ENCODE measurements around the gene TMEM208. TPM values are rescaled to one million over a fixed set of nuclear protein-coding genes. Genes with fewer than 3 reads are reported as not detected.
A peak's percentile ranks its signal among the peaks of the same experiment; 100 is the strongest.

TMEM208 gene
- total RNA-seq, 1 donor from 2014 or later: 11.5 TPM

DNA sequence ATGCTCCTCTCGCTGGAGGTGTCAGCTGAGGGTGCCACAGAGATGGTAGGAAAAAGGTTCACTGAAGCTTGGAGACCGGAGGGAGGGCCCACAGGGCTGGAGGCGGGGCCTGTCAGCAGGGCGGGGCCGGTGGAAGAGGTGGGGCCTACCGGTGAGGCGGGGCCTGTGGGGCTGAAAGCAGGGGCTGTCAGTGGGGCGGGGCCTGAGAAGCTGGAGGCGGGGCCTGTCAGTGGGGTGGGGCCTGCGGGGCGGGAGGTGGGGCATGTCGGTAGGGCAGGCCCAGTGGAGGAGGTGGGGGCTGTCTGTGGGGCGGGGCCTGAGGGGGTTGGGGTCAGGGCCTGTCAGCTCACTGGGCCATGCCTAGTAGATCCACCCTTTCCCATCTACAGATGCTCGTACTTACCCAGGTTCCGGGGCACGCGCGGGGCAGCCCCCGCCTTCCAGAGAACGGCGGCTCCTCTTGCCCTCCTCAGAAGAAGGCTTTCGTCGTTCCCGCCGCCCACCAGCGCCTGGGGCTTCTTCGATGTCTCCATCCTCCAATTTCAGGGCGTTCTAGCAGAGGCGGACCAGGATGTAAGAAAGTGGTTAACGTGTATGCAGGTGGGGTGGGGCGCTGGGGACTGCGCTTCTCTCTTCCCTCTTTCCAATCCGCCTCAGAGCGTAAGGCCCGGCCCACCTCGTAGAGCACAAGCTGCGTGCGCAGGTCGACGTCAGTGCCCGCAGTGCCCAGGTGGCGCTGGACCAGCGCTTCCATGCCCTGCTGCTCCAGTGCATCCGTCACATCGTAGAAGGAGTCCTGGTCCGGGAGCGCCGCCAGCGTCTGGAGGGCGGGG is 9.8 kb downstream of the TMEM208 start:
- TF ChIP-seq CTCF (IDR thresholded peaks at IDR 0.05; ENCODE audit: borderline replicate concordance): no peak
- H3K27me3 ChIP-seq (ENCODE audit: low read depth): no peaks in the 10 kb centered on the region
- H3K4me3 ChIP-seq: no peak overlapping the region
- no peak for DNase-seq
- peaks cover 79% of the 10 kb centered on the region for H3K36me3 ChIP-seq
- no peaks in the 10 kb centered on the region for H3K9me3 ChIP-seq (replicated peaks)
- peaks cover 21% of the 10 kb centered on the region for H3K4me1 ChIP-seq
- intact Hi-C loops (cut with micrococcal nuclease): no loop called here
- no peak overlapping the region for H3K27ac ChIP-seq (replicated peaks)

DNA sequence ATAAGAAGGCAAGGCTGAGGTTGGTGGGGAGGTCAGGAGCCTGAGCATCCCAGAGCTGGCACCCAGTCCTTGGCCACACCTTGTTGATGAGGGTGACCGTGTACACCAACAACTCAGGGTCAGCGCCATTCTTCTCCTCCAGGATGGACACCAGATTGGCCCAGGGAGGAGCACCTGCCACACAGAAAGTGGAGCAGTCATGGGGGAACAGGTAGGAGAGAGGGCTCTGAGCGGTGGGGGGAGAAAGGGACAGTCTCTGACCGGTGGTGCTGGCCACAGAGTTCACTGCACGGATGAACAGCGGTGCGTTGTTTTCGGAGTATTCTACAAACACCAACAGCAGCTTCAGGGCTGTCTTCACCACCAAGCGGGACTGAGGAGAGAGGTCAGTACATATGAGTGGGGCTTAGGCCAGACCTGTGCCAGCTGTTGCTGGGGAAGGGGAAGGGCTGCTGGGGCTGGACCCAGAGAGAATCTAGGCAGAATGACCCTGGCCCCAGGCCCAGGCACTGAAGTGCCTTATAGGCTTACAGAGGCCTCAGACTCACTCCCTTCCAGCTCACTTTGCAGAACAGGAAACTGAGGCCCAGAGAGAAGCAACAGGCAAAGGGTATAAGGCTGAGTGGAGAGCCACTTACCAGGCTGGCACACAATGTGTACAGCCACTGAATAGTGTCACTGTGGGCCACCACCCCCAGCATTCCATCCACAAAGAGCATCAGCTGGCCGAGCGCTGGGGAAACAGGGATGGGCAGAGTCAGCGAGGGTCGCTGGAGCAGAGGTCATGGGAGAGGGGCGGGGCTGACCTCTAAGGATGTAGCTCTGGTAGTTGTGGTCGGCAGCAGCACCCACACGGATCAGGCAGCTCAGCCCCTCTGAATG is 10.7 kb downstream of the TMEM208 start:
- Histone ChIP-seq H3K27ac (replicated peaks) (no peak overlapping the region), H3K4me1 (peaks cover 30% of the 10 kb centered on the region), H3K36me3 (peaks cover 73% of the 10 kb centered on the region), H3K4me3 (no peak overlapping the region), H3K27me3 (ENCODE audit: low read depth) (no peaks in the 10 kb centered on the region), H3K9me3 (replicated peaks) (no peaks in the 10 kb centered on the region)
- no peak for TF ChIP-seq CTCF (IDR thresholded peaks at IDR 0.05; ENCODE audit: borderline replicate concordance)
- intact Hi-C loops (cut with micrococcal nuclease): no loop called here
- DNase-seq: no peak

- Histone ChIP-seq H3K27ac (replicated peaks) (no peak overlapping the region), H3K36me3 (peaks cover 67% of the 10 kb centered on the region), H3K9me3 (replicated peaks) (no peaks in the 10 kb centered on the region), H3K4me3 (no peak overlapping the region), H3K27me3 (ENCODE audit: low read depth) (no peaks in the 10 kb centered on the region), H3K4me1 (peaks cover 35% of the 10 kb centered on the region)
- intact Hi-C loops (cut with micrococcal nuclease): no loop called here
- no peak for TF ChIP-seq CTCF (IDR thresholded peaks at IDR 0.05; ENCODE audit: borderline replicate concordance)
- no peak for DNase-seq
These were observed 11.3 kb downstream of the TMEM208 start for GRCh38 chr16:67238278-67238575.

DNA sequence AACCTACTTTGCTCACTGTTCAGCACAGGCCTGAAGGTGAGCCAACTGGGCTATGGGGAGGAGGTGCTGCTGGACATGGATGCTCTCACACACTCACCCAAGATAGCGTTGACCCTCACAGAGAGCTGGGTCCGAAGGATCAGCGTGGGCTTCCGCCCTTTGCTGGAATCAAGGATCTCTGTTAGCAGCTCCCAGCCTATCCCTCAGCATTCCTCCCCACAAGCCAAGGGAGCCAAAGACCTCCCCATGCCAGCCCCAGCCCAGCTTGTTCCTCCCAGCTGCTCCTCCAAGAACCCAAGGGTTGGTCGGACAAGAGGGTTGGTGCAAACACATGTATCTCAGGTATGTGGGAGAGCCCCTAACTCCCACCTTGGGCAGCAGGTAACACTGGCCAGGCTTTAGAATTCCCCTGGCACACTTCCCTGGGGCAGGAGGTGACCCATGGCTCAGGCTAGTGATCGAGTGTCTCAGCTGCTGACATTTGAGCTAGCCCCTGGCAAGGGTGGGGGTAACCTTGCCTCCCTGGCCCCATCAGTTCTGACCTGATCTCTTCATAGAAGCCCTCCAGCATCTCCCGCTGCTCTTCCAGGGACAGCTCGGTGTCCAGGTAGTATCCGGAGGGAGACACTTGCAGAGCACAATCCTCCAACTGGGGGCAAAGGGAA is 12.0 kb downstream of the TMEM208 start:
- intact Hi-C loops (cut with micrococcal nuclease): no loop called here
- no peaks in the 10 kb centered on the region for H3K27me3 ChIP-seq (ENCODE audit: low read depth)
- DNase-seq: no peak
- peaks cover 43% of the 10 kb centered on the region for H3K4me1 ChIP-seq
- H3K27ac ChIP-seq (replicated peaks): no peak overlapping the region
- no peaks in the 10 kb centered on the region for H3K9me3 ChIP-seq (replicated peaks)
- TF ChIP-seq CTCF (IDR thresholded peaks at IDR 0.05; ENCODE audit: borderline replicate concordance): no peak
- H3K36me3 ChIP-seq: peaks cover 60% of the 10 kb centered on the region
- H3K4me3 ChIP-seq: no peak overlapping the region

- Histone ChIP-seq H3K4me3 (peak overlapping the region; percentile 12), H3K36me3 (peaks cover 44% of the 10 kb centered on the region), H3K27me3 (ENCODE audit: low read depth) (no peaks in the 10 kb centered on the region), H3K4me1 (peaks cover 58% of the 10 kb centered on the region), H3K9me3 (replicated peaks) (no peaks in the 10 kb centered on the region), H3K27ac (replicated peaks) (peak overlapping the region; percentile 98)
- no peak for DNase-seq
- no peak for TF ChIP-seq CTCF (IDR thresholded peaks at IDR 0.05; ENCODE audit: borderline replicate concordance)
- intact Hi-C loops (cut with micrococcal nuclease): loop anchor here (5.0 kb wide), 1 partner anchor 997 kb away; the partner anchor contains the start of gene ESRP2
These were observed 13.6 kb downstream of the TMEM208 start for GRCh38 chr16:67240506-67240905.

Data from left ventricle myocardium inferior (tissue), 1 donor.